HG03097 (cell line): Measurements from ENCODE around the gene CLCN1.

Source experiments
- ATAC-seq: cut with Tn5 transposase; IDR thresholded peaks from one replicate; pipeline ENCODE4 v1.9.1; 2021; ENCODE audit not compliant: unreplicated experiment, low FRiP score

Gene CLCN1

DNA sequence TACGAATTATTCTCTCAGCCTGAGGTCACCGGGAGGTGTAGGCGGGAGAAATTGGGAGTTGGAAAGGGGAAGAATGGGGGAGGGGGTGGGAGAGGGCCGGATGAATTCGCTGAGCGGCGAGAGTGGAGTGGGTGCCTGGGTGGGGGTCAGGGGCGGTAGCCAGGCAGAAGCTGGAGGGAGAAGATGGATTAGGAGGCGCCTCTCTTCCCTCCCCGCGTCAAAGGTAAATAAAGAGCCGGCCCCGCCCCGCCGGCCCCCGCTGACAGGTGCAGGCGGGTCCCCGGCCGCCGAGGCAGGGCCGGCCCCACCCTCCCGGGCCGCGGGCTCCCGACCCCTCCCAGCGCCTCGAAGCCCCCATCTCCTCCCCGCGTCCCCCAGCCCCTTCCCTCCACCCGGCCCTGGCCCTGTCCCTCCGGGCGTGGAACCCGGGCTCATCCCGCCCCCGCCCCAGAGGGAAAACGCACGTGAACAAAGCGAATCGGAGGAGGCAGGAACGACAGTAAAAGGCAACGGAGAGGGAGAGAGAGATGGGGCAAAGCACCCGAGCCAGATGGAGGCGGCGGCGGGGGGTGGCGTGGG, 45.7 kb downstream of the CLCN1 start:
- ATAC-seq, result no peak

GRCh38 chr7:143362131-143363015, 46.5 kb downstream of the CLCN1 start, which contains the start of gene FAM131B:
Gene FAM131B, minus strand, starts transcription at chr7:143362713. Its CDS starts 110 bp downstream, at chr7:143362603.
- no peak for ATAC-seq

- no peak for ATAC-seq
Observed at GRCh38 chr7:143363016-143363937, 47.4 kb downstream of the CLCN1 start.

- no peak for ATAC-seq
Observed at GRCh38 chr7:143367972-143368371, 52.1 kb downstream of the CLCN1 start.

GRCh38 chr7:143368387-143368786, 52.5 kb downstream of the CLCN1 start:
- ATAC-seq, result no peak

GRCh38 chr7:143369678-143370651, 54.1 kb downstream of the CLCN1 start:
- no peak for ATAC-seq

DNA sequence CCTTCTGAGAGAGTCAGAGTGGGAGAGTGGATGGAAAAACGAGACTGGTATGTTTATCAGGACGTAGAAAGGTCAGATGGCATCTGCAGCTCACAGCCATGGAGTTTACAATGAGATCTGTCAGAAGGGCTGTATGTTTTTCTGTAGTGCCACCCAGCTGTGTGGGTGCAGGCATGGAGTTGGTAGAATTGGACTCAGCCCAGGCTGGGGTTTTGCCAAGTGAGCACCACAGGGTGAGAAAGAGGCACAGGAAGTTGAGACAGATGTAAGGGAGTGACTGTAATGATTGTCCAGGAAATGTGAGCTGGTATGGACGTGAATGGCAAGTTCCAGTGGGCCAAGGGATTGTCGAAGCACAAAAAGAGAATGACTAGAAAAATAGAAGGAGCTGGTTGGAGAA, 56.2 kb downstream of the CLCN1 start:
- no peak for ATAC-seq

DNA sequence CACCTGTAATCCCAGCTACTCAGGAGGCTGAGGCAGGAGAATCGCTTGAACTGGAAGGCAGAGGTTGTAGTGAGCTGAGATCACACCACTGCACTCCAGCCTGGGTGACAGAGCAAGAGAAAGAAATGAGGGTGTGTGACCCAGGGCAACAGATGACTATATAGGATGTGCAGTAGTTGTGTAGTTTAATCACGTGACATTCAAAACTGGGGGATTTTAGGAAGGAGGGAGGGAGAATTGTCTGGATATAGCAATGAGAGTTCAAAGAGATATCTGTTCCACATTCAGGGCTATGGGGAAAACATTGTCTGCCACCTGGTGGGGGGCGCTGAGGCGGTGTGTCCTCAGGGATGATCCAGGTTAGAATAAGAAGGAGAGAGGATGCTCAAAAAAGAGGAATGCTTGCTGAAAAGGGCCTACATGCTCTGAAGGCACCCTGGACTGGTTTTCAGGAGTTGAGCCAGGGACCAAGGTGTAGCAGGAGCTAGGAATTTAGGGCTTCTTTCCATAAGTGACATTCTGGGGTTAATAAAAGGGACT, 57.4 kb downstream of the CLCN1 start:
- no peak for ATAC-seq

DNA sequence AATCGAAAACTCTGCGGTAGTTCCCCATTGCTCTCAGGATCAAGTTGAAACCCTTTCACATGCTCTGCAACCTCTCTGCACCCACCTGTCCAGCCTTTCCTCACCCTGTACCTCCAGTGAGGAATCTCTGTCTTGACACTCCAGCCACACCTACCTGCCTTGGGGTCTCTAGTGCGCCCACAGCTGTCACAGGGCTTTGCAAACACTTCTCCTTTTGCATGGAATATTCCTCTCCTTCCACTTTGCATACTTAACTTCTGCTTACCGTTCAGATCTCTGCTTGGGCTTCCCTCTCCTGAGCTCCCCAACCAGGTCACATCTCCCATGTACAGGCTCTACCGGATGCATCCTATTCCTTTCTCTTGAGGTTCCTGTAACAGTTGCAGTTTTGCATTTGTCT, 58.6 kb downstream of the CLCN1 start:
- no peak for ATAC-seq

DNA sequence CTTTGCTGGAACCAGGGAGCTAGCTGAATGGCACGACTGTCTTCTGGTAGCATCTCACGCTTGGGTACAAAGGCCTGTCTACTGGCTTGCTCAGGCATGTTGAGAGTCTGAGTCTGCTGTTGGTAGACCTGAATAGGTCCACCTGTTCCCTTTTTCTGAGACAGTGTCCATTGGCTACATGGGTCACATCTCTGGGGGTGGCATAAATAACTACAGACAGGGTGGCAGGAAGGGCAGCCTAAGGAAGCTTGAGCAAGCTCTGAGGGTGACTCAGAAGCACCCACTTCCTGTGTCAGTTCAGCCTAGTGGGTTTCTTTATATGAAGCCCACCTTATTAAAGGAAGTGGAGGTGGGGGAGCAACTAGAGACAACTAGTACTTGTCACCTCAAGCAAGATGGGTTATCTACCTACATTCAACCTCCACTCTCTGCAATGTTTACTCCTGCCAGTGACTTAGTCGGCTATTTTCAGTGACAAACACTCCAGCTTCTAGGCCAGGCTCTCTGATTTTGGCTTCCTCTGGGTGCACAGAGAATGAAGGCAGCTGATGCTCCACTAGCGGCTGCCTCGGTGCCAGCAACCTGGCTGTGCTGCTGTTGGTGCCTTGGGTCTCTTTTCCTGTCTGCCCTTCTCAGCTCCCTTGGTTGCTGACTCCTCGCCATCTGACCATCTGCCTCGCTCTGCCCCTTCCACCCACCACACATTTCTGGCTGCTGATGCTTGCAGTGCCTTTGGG, 59.6 kb downstream of the CLCN1 start:
- ATAC-seq, result no peak

GRCh38 chr7:143376396-143376795, 60.5 kb downstream of the CLCN1 start:
- ATAC-seq, result no peak

- no peak for ATAC-seq
Observed at GRCh38 chr7:143379611-143380259, 63.8 kb downstream of the CLCN1 start.

- ATAC-seq, result peak; percentile 52
Observed at GRCh38 chr7:143380260-143380645, 64.3 kb downstream of the CLCN1 start.

- ATAC-seq, result peak; percentile 70
Observed at GRCh38 chr7:143380646-143381426, 64.9 kb downstream of the CLCN1 start, which contains the start of gene ZYX. Gene ZYX, plus strand, starts transcription at chr7:143381345. Its CDS starts 227 bp downstream, at chr7:143381572.

- ATAC-seq, result peak; percentile 8
Observed at GRCh38 chr7:143381427-143382125, 65.7 kb downstream of the CLCN1 start.

DNA sequence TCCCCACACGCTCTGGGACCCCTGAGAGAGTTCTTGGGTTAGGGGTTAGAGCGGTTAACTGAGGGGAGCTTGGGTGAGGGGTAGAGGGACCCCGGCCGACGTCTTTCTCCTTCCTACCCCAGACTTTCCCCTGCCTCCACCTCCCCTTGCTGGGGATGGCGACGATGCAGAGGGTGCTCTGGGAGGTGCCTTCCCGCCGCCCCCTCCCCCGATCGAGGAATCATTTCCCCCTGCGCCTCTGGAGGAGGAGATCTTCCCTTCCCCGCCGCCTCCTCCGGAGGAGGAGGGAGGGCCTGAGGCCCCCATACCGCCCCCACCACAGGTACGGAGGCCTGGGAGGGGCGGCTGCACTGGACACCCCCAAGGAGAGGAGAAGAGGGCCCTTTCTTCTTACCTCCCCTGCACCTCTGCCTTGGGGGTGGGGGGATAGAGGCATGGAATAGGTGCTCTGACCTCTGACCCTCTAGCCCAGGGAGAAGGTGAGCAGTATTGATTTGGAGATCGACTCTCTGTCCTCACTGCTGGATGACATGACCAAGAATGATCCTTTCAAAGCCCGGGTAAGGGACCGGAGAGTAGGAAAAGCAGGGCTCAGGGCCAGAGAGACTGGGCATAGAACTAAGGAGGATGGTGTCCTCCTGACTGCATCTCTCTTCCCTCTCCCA, 66.3 kb downstream of the CLCN1 start:
- no peak for ATAC-seq
